K562 (cell line): ENCODE data around the gene RDH5. TPM values are rescaled to one million over a fixed set of nuclear protein-coding genes. Genes with fewer than 3 reads are reported as not detected.

Experiments used
- BHLHE40 ChIP-seq: IDR thresholded peaks from 2 replicates; pipeline ENCODE4 v1.6.1; 2011; ENCODE audit warnings: low read length, improper control_type of control experiment
- CEBPB ChIP-seq: fragments of 450-650 bp; IDR thresholded peaks from 2 replicates; pipeline ENCODE4 v1.6.1; 2016; ENCODE audit warnings: missing genetic modification characterization, missing compliant biosample characterization
- ETV1 ChIP-seq: fragments of 450-650 bp; conservative IDR thresholded peaks from 2 replicates; pipeline ENCODE4 v1.6.1; 2016; ENCODE audit warnings: missing genetic modification characterization, control low read depth, low read depth, missing compliant biosample characterization
- FOSL1 ChIP-seq: fragments of 200-800 bp; sonication (Bioruptor generic); conservative IDR thresholded peaks from 2 replicates; pipeline ENCODE4 v1.6.1; 2016; ENCODE audit warnings: missing genetic modification characterization, missing compliant biosample characterization
- FOXP1 ChIP-seq: sonication (generic); formaldehyde crosslinking; IDR thresholded peaks from 2 replicates; pipeline ENCODE4 v1.8.0; 2022; ENCODE audit warnings: mild to moderate bottlenecking, missing genetic modification reagents
- GTF2B ChIP-seq: IDR thresholded peaks from 2 replicates; pipeline ENCODE4 v1.6.1; 2011; ENCODE audit not compliant: insufficient read length; ENCODE audit errors: extremely low read depth
- HDAC6 ChIP-seq: IDR thresholded peaks from 2 replicates; pipeline ENCODE4 v1.6.1; 2012; ENCODE audit warnings: low read depth, mild to moderate bottlenecking, control low read depth, inconsistent platforms, low read length, moderate library complexity
- IFI16 ChIP-seq: fragments of 250-450 bp; sonication (Bioruptor Pico); IDR thresholded peaks from 2 replicates; pipeline ENCODE4 v2.1.2; 2022; ENCODE audit warnings: mild to moderate bottlenecking, inconsistent platforms
- KLF1 ChIP-seq: fragments of 450-650 bp; IDR thresholded peaks from 2 replicates; pipeline ENCODE4 v1.6.1; 2016; ENCODE audit warnings: missing genetic modification characterization, missing compliant biosample characterization
- MBD2 ChIP-seq: sonication (generic); IDR thresholded peaks from 2 replicates; pipeline ENCODE4 v1.6.1; 2016; ENCODE audit warnings: low read depth, borderline replicate concordance
- MED1 ChIP-seq: sonication (generic); formaldehyde crosslinking; IDR thresholded peaks from 2 replicates; pipeline ENCODE4 v1.8.1; 2023; ENCODE audit warnings: missing genetic modification reagents, borderline replicate concordance
- NFATC3 ChIP-seq: fragments of 450-650 bp; IDR thresholded peaks from 2 replicates; pipeline ENCODE4 v1.6.1; 2017; ENCODE audit warnings: mild to moderate bottlenecking
- NRF1 ChIP-seq, 2 experiments: fragments of 450-650 bp; IDR thresholded peaks in 1 of 2; conservative IDR thresholded peaks in 1 of 2; 2 replicates each; pipeline ENCODE4 v1.6.1; 2014; ENCODE audit warnings: mild to moderate bottlenecking in 2 of 2
- POLR2AphosphoS2 ChIP-seq: IDR thresholded peaks from 2 replicates; pipeline ENCODE4 v1.6.1; 2012; ENCODE audit warnings: low read length, improper control_type of control experiment
- RBFOX2 ChIP-seq: fragments of 200-400 bp; formaldehyde crosslinking; IDR thresholded peaks from 2 replicates; pipeline ENCODE4 v1.6.1; 2017; ENCODE audit warnings: low read depth, mild to moderate bottlenecking, low read length, moderate library complexity
- RBM17 ChIP-seq: fragments of 200-400 bp; formaldehyde crosslinking; IDR thresholded peaks from 2 replicates; pipeline ENCODE4 v1.6.1; 2017; ENCODE audit warnings: low read depth, mild to moderate bottlenecking, low read length, borderline replicate concordance
- SMARCC2 ChIP-seq: fragments of 450-650 bp; IDR thresholded peaks from 2 replicates; pipeline ENCODE4 v1.6.1; 2017; ENCODE audit warnings: antibody characterized with exemption, moderate library complexity, mild to moderate bottlenecking, low read depth
- TAF9B ChIP-seq: fragments of 450-650 bp; IDR thresholded peaks from 2 replicates; pipeline ENCODE4 v1.6.1; 2018; ENCODE audit warnings: mild to moderate bottlenecking; ENCODE audit not compliant: partially characterized antibody
- TBP ChIP-seq: optimal IDR thresholded peaks from 2 replicates; pipeline ENCODE3; 2011; ENCODE audit warnings: low read depth, low read length, improper control_type of control experiment
- ZFP36 ChIP-seq: fragments of 150-350 bp; IDR thresholded peaks from 2 replicates; pipeline ENCODE4 v1.6.1; 2018; ENCODE audit warnings: low read length, low read depth; ENCODE audit not compliant: partially characterized antibody
- ZNF277 ChIP-seq: fragments of 250-450 bp; sonication (Bioruptor Pico); IDR thresholded peaks from 2 replicates; pipeline ENCODE4 v1.8.0; 2022; ENCODE audit warnings: inconsistent platforms, mild to moderate bottlenecking, moderate library complexity, borderline replicate concordance
- ZNF384 ChIP-seq: IDR thresholded peaks from 2 replicates; pipeline ENCODE4 v1.6.1; 2012; ENCODE audit warnings: low read depth, low read length, improper control_type of control experiment
- ZNF445 ChIP-seq: fragments of 250-450 bp; sonication (Bioruptor Pico); IDR thresholded peaks from 2 replicates; pipeline ENCODE4 v1.4.0; 2020; ENCODE audit warnings: low read depth, mild to moderate bottlenecking, moderate library complexity
- ZNF589 ChIP-seq: fragments of 200-800 bp; sonication (Bioruptor generic); IDR thresholded peaks from 2 replicates; pipeline ENCODE4 v1.6.1; 2016; ENCODE audit warnings: low read depth, missing genetic modification characterization, missing compliant biosample characterization
- ZNF668 ChIP-seq: fragments of 250-450 bp; sonication (Bioruptor Pico); IDR thresholded peaks from 2 replicates; pipeline ENCODE4 v1.8.0; 2022; ENCODE audit warnings: mild to moderate bottlenecking, inconsistent platforms
- polyA plus RNA-seq, 8 experiments: library from polyadenylated mRNA; depleted of rRNA in 4 of 8; stranded (reverse) in 5 of 8; unstranded in 3 of 8; fragments of >200 nt; fragmentation: Nextera tagmentation in 2 of 8; fragmentation: Illumina TruSeq in 1 of 8; extraction: Ambion mirVana in 2 of 8; extraction: Trizol in 1 of 8; gene quantifications; 2 replicates each; pipeline versions ENCODE4 v1.2.1 to v1.2.3, GENCODE V29; 2011 to 2014; ENCODE audit warnings: inconsistent platforms in 1 of 8, missing spikeins in 1 of 8
- total RNA-seq, 7 experiments: library from RNA; depleted of rRNA in 6 of 7; stranded (reverse); fragments of >200 nt in 6 of 7; fragmentation: Illumina TruSeq in 2 of 7; extraction: Trizol in 2 of 7; gene quantifications; 2 replicates each; pipeline versions ENCODE4 v1.2.1 to v1.2.3, GENCODE V29; 2011 to 2021; ENCODE audit warnings: low replicate concordance in 1 of 7
- TF ChIP-seq, protein P1 (sequence below): fragments of 250-450 bp; sonication (Bioruptor Pico); IDR thresholded peaks from 2 replicates; pipeline ENCODE4 v1.4.0; 2020; ENCODE audit warnings: mild to moderate bottlenecking, moderate library complexity

RDH5 gene
- total and polyA plus RNA-seq, 9 of the 15 experiments (the other 6 are each of a cell fraction or from before 2014, with no cell fraction given): 0.28 to 2.0 (median 1.1) TPM; not detected in 1

DNA sequence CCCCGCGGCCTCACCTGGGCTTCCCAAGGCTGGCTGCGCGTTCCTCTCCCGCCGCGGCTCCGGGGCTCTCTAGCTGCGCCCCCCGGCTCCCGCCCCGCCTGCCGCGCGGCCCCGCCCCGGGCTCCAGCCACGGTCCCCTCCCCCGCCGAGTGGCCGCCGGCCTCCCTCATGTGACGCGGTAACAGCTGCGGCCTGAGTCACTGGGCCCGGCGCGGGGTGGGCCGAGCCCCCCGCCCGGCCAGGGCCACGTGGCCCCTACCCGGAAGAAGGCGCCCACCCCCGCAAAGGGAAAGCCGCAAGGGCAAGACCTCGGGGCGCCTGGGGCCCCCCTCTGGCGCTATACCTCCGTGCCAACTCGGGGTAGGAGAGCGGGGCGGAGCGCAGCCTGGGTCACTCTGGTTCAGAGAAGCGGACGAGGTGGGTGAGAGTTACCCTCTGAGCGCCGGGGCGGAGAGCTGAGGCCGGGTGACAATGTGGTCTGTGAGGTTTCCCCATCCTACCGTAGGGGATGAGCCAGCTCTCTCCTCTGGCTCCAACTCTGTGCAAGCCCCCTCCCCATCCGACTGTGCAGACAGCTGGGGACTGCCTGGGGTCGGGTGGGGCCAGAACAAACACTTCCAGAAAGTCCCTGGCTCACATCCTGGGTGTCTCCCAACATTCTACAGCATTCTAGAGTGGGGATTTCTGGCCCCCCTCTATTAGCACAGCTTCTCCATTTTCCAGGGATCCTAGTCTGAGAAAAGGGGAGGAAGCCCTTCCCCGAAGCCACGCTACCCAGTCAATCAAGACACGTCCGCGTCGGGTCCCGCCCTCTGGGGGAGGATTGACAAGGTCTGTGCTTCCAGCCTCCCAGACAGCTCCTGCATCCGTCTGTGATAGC, 9.0 kb downstream of the RDH5 start, which contains the start of gene CD63 (continued):
- TF ChIP-seq MED1 (CRISPR knock-in tag) (no peak), RBM17 (no peak), ZNF384 (no peak), BHLHE40 (peak; percentile 77), ZNF668 (CRISPR knock-in tag) (no peak), ETV1 (peak; percentile 34; the same call in 1 of the 2 replicates), ZNF445 (CRISPR knock-in tag) (no peak), CEBPB (tag) (0 out of 2 replicates have a peak, but pooled peaks have one; percentile 8), SMARCC2 (0 out of 2 replicates have a peak, but pooled peaks have one; percentile 23), GTF2B (no peak), POLR2AphosphoS2 (no peak), MBD2 (no peak; the same call in 1 of the 2 replicates), IFI16 (CRISPR knock-in tag) (no peak), ZFP36 (no peak), KLF1 (tag) (no peak), TBP (peak; percentile 56), FOXP1 (CRISPR knock-in tag) (no peak; the same call in 1 of the 2 replicates), NFATC3 (no peak), RBFOX2 (peak; percentile 88), FOSL1 (peak; percentile 98), HDAC6 (no peak), TAF9B (peak; percentile 95), ZNF277 (CRISPR knock-in tag) (no peak), ZNF589 (no peak), NRF1 (conservative IDR thresholded peaks at IDR 0.05 in 1 of 2, IDR thresholded peaks at IDR 0.05 in 1 of 2) (peak; percentile 34 to 41)
- TF ChIP-seq, protein P1, sequence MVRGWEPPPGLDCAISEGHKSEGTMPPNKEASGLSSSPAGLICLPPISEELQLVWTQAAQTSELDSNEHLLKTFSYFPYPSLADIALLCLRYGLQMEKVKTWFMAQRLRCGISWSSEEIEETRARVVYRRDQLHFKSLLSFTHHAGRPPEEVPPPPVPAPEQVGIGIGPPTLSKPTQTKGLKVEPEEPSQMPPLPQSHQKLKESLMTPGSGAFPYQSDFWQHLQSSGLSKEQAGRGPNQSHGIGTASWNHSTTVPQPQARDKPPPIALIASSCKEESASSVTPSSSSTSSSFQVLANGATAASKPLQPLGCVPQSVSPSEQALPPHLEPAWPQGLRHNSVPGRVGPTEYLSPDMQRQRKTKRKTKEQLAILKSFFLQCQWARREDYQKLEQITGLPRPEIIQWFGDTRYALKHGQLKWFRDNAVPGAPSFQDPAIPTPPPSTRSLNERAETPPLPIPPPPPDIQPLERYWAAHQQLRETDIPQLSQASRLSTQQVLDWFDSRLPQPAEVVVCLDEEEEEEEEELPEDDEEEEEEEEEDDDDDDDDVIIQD: no peak
